ENCODE measurements around the gene ELL2. TPM values are rescaled to one million over a fixed set of nuclear protein-coding genes. Genes with fewer than 3 reads are reported as not detected.
A peak's percentile ranks its signal among the peaks of the same experiment; 100 is the strongest.

The ELL2 gene
- total RNA-seq, 1 donor from 2014 or later: 57.5 TPM

- DNase-seq: no peak
- intact Hi-C loops (cut with DNase I): no loop called here
- Histone ChIP-seq H3K36me3 (no peaks in the 10 kb centered on the region), H3K27me3 (ENCODE audit: low read depth) (no peaks in the 10 kb centered on the region), H3K9me3 (no peaks in the 10 kb centered on the region), H3K27ac (peak overlapping the region; percentile 99), H3K4me1 (peaks cover 60% of the 10 kb centered on the region), H3K4me3 (peak overlapping the region; percentile 82)
- no peak for ATAC-seq
- no peak for TF ChIP-seq CTCF (IDR thresholded peaks at IDR 0.05)
Observed at GRCh38 chr5:95959051-95959887, 2.4 kb downstream of the ELL2 start.

GRCh38 chr5:95958310-95959014 lies 3.2 kb downstream of the ELL2 start:
- Histone ChIP-seq H3K4me3 (peak overlapping the region; percentile 82), H3K27me3 (ENCODE audit: low read depth) (no peaks in the 10 kb centered on the region), H3K27ac (no peak overlapping the region), H3K9me3 (no peaks in the 10 kb centered on the region), H3K4me1 (peaks cover 60% of the 10 kb centered on the region), H3K36me3 (no peaks in the 10 kb centered on the region)
- intact Hi-C loops (cut with DNase I): no loop called here
- DNase-seq (no peak), ATAC-seq (no peak)
- TF ChIP-seq CTCF (IDR thresholded peaks at IDR 0.05): no peak

- Histone ChIP-seq H3K36me3 (no peaks in the 10 kb centered on the region), H3K9me3 (no peaks in the 10 kb centered on the region), H3K27me3 (ENCODE audit: low read depth) (no peaks in the 10 kb centered on the region), H3K4me3 (peak overlapping the region; percentile 82), H3K27ac (no peak overlapping the region), H3K4me1 (peaks cover 60% of the 10 kb centered on the region)
- TF ChIP-seq CTCF (IDR thresholded peaks at IDR 0.05): no peak
- intact Hi-C loops (cut with DNase I): no loop called here
- DNase-seq: no peak
- no peak for ATAC-seq
Observed at GRCh38 chr5:95957561-95958203, 4.0 kb downstream of the ELL2 start.

GRCh38 chr5:95956900-95957293 lies 4.8 kb downstream of the ELL2 start:
- intact Hi-C loops (cut with DNase I): no loop called here
- Histone ChIP-seq H3K9me3 (no peaks in the 10 kb centered on the region), H3K4me1 (peaks cover 60% of the 10 kb centered on the region), H3K27ac (no peak overlapping the region), H3K27me3 (ENCODE audit: low read depth) (no peaks in the 10 kb centered on the region), H3K4me3 (no peak overlapping the region), H3K36me3 (no peaks in the 10 kb centered on the region)
- no peak for ATAC-seq
- no peak for DNase-seq
- TF ChIP-seq CTCF (IDR thresholded peaks at IDR 0.05): no peak

- H3K4me3 ChIP-seq: no peak overlapping the region
- intact Hi-C loops (cut with DNase I): no loop called here
- H3K27ac ChIP-seq: no peak overlapping the region
- H3K4me1 ChIP-seq: peaks cover 60% of the 10 kb centered on the region
- no peak for TF ChIP-seq CTCF (IDR thresholded peaks at IDR 0.05)
- H3K36me3 ChIP-seq: no peaks in the 10 kb centered on the region
- H3K9me3 ChIP-seq: no peaks in the 10 kb centered on the region
- no peak for DNase-seq
- H3K27me3 ChIP-seq (ENCODE audit: low read depth): no peaks in the 10 kb centered on the region
- ATAC-seq: no peak
Observed at GRCh38 chr5:95956021-95956899, 5.4 kb downstream of the ELL2 start.
